Cerebellar nuclear complex (tissue), 1 donor: ENCODE measurements around the gene NHEJ1.

Source experiments
- DNase-seq, 2 experiments: peaks; one replicate each; lab custom pipeline; 2025; lab: John Stamatoyannopoulos, UW

Gene NHEJ1

GRCh38 chr2:219057709-219058540 lies 102.7 kb downstream of the NHEJ1 start:
- DNase-seq, result no peak

- DNase-seq, result no peak
These were observed 103.5 kb downstream of the NHEJ1 start for GRCh38 chr2:219056896-219057708.

- DNase-seq, result no peak
These were observed 104.3 kb downstream of the NHEJ1 start for GRCh38 chr2:219056176-219056895.

GRCh38 chr2:219054956-219055903 lies 105.4 kb downstream of the NHEJ1 start:
- no peak for DNase-seq

GRCh38 chr2:219049282-219049681 lies 111.3 kb downstream of the NHEJ1 start:
- DNase-seq, result no peak

GRCh38 chr2:219045937-219046550 lies 114.6 kb downstream of the NHEJ1 start:
- no peak for DNase-seq

GRCh38 chr2:219042750-219043149 lies 117.9 kb downstream of the NHEJ1 start:
- no peak for DNase-seq

- DNase-seq, result no peak
These were observed 118.5 kb downstream of the NHEJ1 start for GRCh38 chr2:219042157-219042556.

GRCh38 chr2:219041252-219041651 lies 119.4 kb downstream of the NHEJ1 start, which contains the start of gene CFAP65:
CFAP65 (minus strand) TSS chr2:219041516; CDS start chr2:219039048, 2,468 bp downstream.
- DNase-seq, result no peak

GRCh38 chr2:219038600-219038999 lies 122.0 kb downstream of the NHEJ1 start:
- no peak for DNase-seq

- no peak for DNase-seq
These were observed 122.7 kb downstream of the NHEJ1 start for GRCh38 chr2:219037783-219038499.

- no peak for DNase-seq
These were observed 124.7 kb downstream of the NHEJ1 start for GRCh38 chr2:219035942-219036341.

GRCh38 chr2:219034823-219035222 lies 125.8 kb downstream of the NHEJ1 start:
- no peak for DNase-seq

GRCh38 chr2:219032051-219032745 lies 128.4 kb downstream of the NHEJ1 start:
- DNase-seq, result no peak

GRCh38 chr2:219031005-219031738 lies 129.4 kb downstream of the NHEJ1 start:
- no peak for DNase-seq

- no peak for DNase-seq
These were observed 130.3 kb downstream of the NHEJ1 start for GRCh38 chr2:219030177-219030940.

GRCh38 chr2:219029829-219030165 lies 130.8 kb downstream of the NHEJ1 start:
- peak in 1 of 2 experiments; percentile 41 for DNase-seq
